Spleen (tissue), 7 donors: ENCODE results near the gene GCA.

Source experiments
- POLR2A ChIP-seq, 3 donors: fragments of 450-650 bp; IDR thresholded peaks; one replicate each; pipeline ENCODE4 v1.5.1; 2017; ENCODE audit warnings: antibody characterized with exemption in 3 of 3, mild to moderate bottlenecking in 1 of 3
- POLR2AphosphoS5 ChIP-seq, 3 donors: sonication (generic); formaldehyde crosslinking; IDR thresholded peaks; one replicate each; pipeline ENCODE4 v1.5.1; 2017; ENCODE audit warnings: antibody characterized with exemption in 3 of 3
- TF ChIP-seq, protein P1 (sequence below), 11 experiments: fragments of 200-600 bp in 7 of 11; fragments of 450-650 bp in 4 of 11; sonication (generic) in 4 of 11; IDR thresholded peaks in 8 of 11; conservative IDR thresholded peaks in 3 of 11; 1 replicate in 7 of 11; 2 replicates in 4 of 11; pipeline versions ENCODE4 v1.4.0 to v1.8.0; 2016 to 2021; ENCODE audit warnings: antibody characterized with exemption in 11 of 11, inconsistent platforms in 4 of 11, mild to moderate bottlenecking in 1 of 11
- donor health status: DM: no; HTN: no; CAD: no; lungs with moderate emphysema.
- donor health status: DM: no; HTN: no; CAD: no.
- donor health status: DM: no; HTN: no; CAD: no.

- TF ChIP-seq, protein P1, sequence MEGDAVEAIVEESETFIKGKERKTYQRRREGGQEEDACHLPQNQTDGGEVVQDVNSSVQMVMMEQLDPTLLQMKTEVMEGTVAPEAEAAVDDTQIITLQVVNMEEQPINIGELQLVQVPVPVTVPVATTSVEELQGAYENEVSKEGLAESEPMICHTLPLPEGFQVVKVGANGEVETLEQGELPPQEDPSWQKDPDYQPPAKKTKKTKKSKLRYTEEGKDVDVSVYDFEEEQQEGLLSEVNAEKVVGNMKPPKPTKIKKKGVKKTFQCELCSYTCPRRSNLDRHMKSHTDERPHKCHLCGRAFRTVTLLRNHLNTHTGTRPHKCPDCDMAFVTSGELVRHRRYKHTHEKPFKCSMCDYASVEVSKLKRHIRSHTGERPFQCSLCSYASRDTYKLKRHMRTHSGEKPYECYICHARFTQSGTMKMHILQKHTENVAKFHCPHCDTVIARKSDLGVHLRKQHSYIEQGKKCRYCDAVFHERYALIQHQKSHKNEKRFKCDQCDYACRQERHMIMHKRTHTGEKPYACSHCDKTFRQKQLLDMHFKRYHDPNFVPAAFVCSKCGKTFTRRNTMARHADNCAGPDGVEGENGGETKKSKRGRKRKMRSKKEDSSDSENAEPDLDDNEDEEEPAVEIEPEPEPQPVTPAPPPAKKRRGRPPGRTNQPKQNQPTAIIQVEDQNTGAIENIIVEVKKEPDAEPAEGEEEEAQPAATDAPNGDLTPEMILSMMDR (IDR thresholded peaks at IDR 0.05 in 8 of 11, conservative IDR thresholded peaks at IDR 0.05 in 3 of 11) = no peak
- no peak for TF ChIP-seq POLR2AphosphoS5 (IDR thresholded peaks at IDR 0.05)
- no peak for TF ChIP-seq POLR2A (IDR thresholded peaks at IDR 0.05)
Measured at GRCh38 chr2:162298669-162299335, 45.1 kb upstream of the GCA start.
